A673 (cell line): Measurements from ENCODE around the gene PAPPA.

Experiments used
- EZH2 ChIP-seq: fragments of 200-600 bp; sonication (generic); IDR thresholded peaks from 2 replicates; pipeline ENCODE4 v1.6.1; 2017; ENCODE audit warnings: borderline replicate concordance, low read depth, mild to moderate bottlenecking, mixed read lengths, antibody characterized with exemption, low read length; ENCODE audit not compliant: poor library complexity, severe bottlenecking
- TF ChIP-seq, protein P1 (sequence below): fragments of 300-800, 200-600 bp; sonication (generic); conservative IDR thresholded peaks from 2 replicates; pipeline ENCODE4 v1.5.1; 2017; ENCODE audit warnings: low read depth, mild to moderate bottlenecking, antibody characterized with exemption, low read length, moderate library complexity, mixed read lengths

DNA sequence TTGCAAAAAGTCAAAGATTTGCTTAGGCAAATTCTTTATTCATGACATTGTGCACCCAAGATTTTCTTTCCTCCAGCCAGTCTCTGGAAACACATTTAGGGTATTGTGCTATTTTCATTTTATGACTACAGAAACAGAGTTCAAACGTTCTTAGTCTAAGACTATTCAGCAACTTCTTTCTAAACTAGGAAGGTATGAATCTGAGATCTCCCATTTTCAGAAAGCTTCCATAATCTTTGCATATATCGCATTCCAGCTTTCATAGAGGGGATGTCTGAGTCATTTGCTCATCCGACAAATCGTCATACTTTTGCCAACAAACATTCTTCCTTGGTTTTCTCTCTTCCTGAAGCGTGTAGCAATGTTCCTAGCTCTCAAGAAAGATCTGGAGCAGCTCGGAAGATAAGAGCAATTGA, 1.6 kb upstream of the PAPPA start:
- TF ChIP-seq, protein P1, sequence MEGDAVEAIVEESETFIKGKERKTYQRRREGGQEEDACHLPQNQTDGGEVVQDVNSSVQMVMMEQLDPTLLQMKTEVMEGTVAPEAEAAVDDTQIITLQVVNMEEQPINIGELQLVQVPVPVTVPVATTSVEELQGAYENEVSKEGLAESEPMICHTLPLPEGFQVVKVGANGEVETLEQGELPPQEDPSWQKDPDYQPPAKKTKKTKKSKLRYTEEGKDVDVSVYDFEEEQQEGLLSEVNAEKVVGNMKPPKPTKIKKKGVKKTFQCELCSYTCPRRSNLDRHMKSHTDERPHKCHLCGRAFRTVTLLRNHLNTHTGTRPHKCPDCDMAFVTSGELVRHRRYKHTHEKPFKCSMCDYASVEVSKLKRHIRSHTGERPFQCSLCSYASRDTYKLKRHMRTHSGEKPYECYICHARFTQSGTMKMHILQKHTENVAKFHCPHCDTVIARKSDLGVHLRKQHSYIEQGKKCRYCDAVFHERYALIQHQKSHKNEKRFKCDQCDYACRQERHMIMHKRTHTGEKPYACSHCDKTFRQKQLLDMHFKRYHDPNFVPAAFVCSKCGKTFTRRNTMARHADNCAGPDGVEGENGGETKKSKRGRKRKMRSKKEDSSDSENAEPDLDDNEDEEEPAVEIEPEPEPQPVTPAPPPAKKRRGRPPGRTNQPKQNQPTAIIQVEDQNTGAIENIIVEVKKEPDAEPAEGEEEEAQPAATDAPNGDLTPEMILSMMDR: no peak
- TF ChIP-seq EZH2: no peak
